ENCODE measurements around the gene LIPJ.

The LIPJ gene

GRCh38 chr10:88592906-88593305 is 6.3 kb downstream of the LIPJ start:
- in situ Hi-C loops (cut with HindIII; ENCODE audit: low sequenced_read_pairs), result loop anchor here (5.0 kb wide), 1 partner anchor 59 kb away; no protein-coding TSS in a partner anchor

- in situ Hi-C loops (cut with HindIII; ENCODE audit: low sequenced_read_pairs), result loop anchor here (5.0 kb wide), 1 partner anchor 58 kb away; no protein-coding TSS in a partner anchor
These were observed 7.9 kb downstream of the LIPJ start for GRCh38 chr10:88594482-88594881.

- in situ Hi-C loops (cut with HindIII; ENCODE audit: low sequenced_read_pairs), result no loop called here
These were observed 11.5 kb downstream of the LIPJ start for GRCh38 chr10:88598055-88598454.

- in situ Hi-C loops (cut with HindIII; ENCODE audit: low sequenced_read_pairs), result no loop called here
These were observed 21.6 kb downstream of the LIPJ start for GRCh38 chr10:88608052-88608732.

- in situ Hi-C loops (cut with HindIII; ENCODE audit: low sequenced_read_pairs), result no loop called here
These were observed 22.2 kb downstream of the LIPJ start for GRCh38 chr10:88608780-88609179.

- in situ Hi-C loops (cut with HindIII; ENCODE audit: low sequenced_read_pairs), result no loop called here
These were observed 29.9 kb downstream of the LIPJ start for GRCh38 chr10:88616250-88616977.

GRCh38 chr10:88617772-88618300 is 31.3 kb downstream of the LIPJ start:
- in situ Hi-C loops (cut with HindIII; ENCODE audit: low sequenced_read_pairs), result no loop called here

- in situ Hi-C loops (cut with HindIII; ENCODE audit: low sequenced_read_pairs), result no loop called here
These were observed 31.9 kb downstream of the LIPJ start for GRCh38 chr10:88618496-88618895.

GRCh38 chr10:88620441-88620840 is 33.9 kb downstream of the LIPJ start:
- in situ Hi-C loops (cut with HindIII; ENCODE audit: low sequenced_read_pairs), result no loop called here

- in situ Hi-C loops (cut with HindIII; ENCODE audit: low sequenced_read_pairs), result no loop called here
These were observed 37.3 kb downstream of the LIPJ start for GRCh38 chr10:88623835-88624234.

- in situ Hi-C loops (cut with HindIII; ENCODE audit: low sequenced_read_pairs), result no loop called here
These were observed 38.3 kb downstream of the LIPJ start for GRCh38 chr10:88624840-88625239.

GRCh38 chr10:88640186-88640585 is 53.6 kb downstream of the LIPJ start:
- in situ Hi-C loops (cut with HindIII; ENCODE audit: low sequenced_read_pairs), result no loop called here

GRCh38 chr10:88642209-88642608 is 55.6 kb downstream of the LIPJ start:
- in situ Hi-C loops (cut with HindIII; ENCODE audit: low sequenced_read_pairs), result no loop called here

GRCh38 chr10:88642963-88643362 is 56.4 kb downstream of the LIPJ start:
- in situ Hi-C loops (cut with HindIII; ENCODE audit: low sequenced_read_pairs), result no loop called here

- in situ Hi-C loops (cut with HindIII; ENCODE audit: low sequenced_read_pairs), result no loop called here
These were observed 60.6 kb downstream of the LIPJ start for GRCh38 chr10:88647061-88647615.

GRCh38 chr10:88651101-88651551 is 64.6 kb downstream of the LIPJ start:
- in situ Hi-C loops (cut with HindIII; ENCODE audit: low sequenced_read_pairs), result loop anchor here (5.0 kb wide), 1 partner anchor 59 kb away; no protein-coding TSS in a partner anchor

GRCh38 chr10:88652616-88653015 is 66.1 kb downstream of the LIPJ start:
- in situ Hi-C loops (cut with HindIII; ENCODE audit: low sequenced_read_pairs), result loop anchor here (5.0 kb wide), 1 partner anchor 60 kb away; no protein-coding TSS in a partner anchor

Data from endothelial cell of hepatic sinusoid (primary cell).